ENCODE data around the gene HPS3.

- TF ChIP-seq CTCF (conservative IDR thresholded peaks at IDR 0.05 in 1 of 2, IDR thresholded peaks at IDR 0.05 in 1 of 2; ENCODE audit: extremely low read depth in 1 of 2, insufficient read depth in 1 of 2, low read depth in 1 of 2, low read length in 2 of 2) (no peak), EZH2 (IDR thresholded peaks at IDR 0.05; ENCODE audit: borderline replicate concordance, low read length) (no peak)
These were observed 68.2 kb downstream of the HPS3 start for GRCh38 chr3:149197669-149198068.

Data from mammary epithelial cell (primary cell).